GM13976 (cell line): ENCODE measurements around the gene ABTB2.
A peak's percentile ranks its signal among the peaks of the same experiment; 100 is the strongest.

ENCODE experiments used
- DNase-seq: peaks from one replicate; pipeline ENCODE4 v3.0.0; 2012; ENCODE audit warnings: low spot score
- in situ Hi-C: fragments of 300-500 bp; cut with MboI; formaldehyde crosslinking; loops from one replicate; pipeline ENCODE4 v1.12.0; 2022; ENCODE audit warnings: low sequenced_read_pairs, mixed read lengths, inconsistent platforms; ENCODE audit not compliant: unreplicated experiment
- TF ChIP-seq, protein P1 (sequence below): IDR thresholded peaks from 2 replicates; pipeline ENCODE4 v1.5.1; 2012; ENCODE audit warnings: borderline replicate concordance, mild to moderate bottlenecking; ENCODE audit not compliant: insufficient read depth; ENCODE audit errors: extremely low read depth, missing control alignments, control extremely low read depth

The ABTB2 gene

DNA sequence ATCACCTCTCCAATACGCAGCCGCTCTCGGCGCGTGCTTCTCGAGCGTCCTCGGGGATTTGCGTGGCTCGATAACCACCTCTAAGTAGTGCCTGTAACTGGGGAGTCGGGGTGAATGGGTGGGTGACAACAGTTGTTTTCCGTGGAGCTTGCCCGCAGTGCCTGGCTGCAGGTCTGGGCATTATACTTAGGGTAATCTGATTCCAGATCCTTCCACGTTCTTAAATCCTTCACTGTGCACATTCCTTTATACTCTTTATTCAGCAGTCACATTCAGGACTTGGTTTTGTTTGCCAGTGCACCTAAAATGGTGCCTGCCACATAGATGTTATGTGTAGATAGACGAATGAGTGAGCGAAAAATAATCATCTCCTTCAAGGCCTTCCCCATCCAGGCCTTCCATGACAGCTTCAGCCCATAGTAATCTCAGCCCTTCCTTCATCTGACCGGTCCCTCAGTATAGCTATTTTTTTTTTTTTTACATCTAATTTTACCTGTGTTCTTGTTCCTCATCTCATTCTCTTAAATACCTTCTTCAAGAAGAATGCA, 251.8 kb downstream of the ABTB2 start:
- in situ Hi-C loops: no loop called here
- TF ChIP-seq, protein P1, sequence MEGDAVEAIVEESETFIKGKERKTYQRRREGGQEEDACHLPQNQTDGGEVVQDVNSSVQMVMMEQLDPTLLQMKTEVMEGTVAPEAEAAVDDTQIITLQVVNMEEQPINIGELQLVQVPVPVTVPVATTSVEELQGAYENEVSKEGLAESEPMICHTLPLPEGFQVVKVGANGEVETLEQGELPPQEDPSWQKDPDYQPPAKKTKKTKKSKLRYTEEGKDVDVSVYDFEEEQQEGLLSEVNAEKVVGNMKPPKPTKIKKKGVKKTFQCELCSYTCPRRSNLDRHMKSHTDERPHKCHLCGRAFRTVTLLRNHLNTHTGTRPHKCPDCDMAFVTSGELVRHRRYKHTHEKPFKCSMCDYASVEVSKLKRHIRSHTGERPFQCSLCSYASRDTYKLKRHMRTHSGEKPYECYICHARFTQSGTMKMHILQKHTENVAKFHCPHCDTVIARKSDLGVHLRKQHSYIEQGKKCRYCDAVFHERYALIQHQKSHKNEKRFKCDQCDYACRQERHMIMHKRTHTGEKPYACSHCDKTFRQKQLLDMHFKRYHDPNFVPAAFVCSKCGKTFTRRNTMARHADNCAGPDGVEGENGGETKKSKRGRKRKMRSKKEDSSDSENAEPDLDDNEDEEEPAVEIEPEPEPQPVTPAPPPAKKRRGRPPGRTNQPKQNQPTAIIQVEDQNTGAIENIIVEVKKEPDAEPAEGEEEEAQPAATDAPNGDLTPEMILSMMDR: no peak
- no peak for DNase-seq

DNA sequence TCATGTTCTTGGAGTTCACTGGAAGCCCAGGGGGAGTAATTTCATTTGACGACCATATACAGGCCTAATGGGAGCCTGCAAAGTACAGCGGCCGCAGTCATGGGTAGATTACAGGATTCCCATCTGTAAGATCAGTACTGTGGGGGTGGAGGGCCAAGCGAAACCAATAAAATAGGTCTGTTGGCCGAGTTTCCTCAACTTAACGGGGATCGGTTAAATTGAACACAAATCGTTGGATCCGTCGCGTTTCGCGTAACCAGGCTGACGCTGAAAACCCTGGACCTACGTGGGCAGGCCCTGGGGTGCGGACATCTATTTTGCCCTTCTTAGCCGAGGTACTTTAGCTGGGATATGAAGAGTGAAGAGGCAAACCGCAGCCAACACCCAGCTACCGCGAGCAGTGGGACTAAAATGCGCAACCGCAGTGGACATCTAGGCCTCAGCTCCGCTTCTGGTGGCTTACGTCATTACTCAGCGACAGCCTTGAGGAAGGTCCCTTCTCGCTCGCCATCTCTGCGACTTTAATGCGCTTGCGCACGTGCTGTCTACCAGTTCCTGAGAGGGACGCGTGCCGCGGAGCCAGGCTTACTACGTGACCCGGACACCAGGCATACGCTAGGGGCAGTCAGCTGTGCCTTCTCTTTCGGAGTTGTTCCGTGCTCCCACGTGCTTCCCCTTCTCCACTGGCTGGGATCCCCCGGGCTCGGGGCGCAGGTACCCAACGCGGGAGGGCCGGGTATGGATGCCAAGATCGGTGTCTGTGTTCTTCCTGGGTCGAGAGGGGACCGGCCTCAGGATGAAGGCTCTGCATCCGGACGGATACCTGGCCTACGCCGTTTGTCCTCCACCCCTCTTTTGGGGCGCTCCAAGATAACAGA, 252.5 kb downstream of the ABTB2 start, which contains the start of gene NAT10:
Gene NAT10 (plus strand): TSS at position 551 of the 878 bp plus-strand sequence. CDS start 2,597 bp downstream, outside the sequence.
- in situ Hi-C loops: no loop called here
- peak; percentile 92 for DNase-seq
- TF ChIP-seq, protein P1: no peak

DNA sequence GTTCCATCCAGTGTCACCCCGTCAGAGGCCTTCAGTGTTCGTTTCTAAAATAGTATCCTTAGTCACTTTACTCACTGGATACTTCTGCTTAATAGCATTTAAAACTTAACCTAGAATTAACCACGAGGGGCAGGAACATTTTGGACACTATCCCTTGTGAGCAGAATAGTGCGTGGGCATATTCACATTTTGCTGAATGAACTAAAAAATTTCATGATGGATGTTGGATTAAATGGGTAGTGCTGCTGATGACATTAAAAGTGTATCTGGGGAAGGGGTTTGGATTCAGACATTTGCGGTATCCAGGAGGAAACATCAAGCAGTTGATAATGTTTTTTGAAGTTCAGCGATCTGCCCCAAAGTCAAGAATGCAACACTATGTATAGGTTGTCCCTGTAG, 253.1 kb downstream of the ABTB2 start:
- no peak for DNase-seq
- in situ Hi-C loops: no loop called here
- TF ChIP-seq, protein P1: no peak
